Measurements from ENCODE around the gene MAPKBP1. TPM values are rescaled to one million over a fixed set of nuclear protein-coding genes. Genes with fewer than 3 reads are reported as not detected.

Gene MAPKBP1
- total RNA-seq, 2 donors from 2014 or later: 13.9 to 19.0 TPM

DNA sequence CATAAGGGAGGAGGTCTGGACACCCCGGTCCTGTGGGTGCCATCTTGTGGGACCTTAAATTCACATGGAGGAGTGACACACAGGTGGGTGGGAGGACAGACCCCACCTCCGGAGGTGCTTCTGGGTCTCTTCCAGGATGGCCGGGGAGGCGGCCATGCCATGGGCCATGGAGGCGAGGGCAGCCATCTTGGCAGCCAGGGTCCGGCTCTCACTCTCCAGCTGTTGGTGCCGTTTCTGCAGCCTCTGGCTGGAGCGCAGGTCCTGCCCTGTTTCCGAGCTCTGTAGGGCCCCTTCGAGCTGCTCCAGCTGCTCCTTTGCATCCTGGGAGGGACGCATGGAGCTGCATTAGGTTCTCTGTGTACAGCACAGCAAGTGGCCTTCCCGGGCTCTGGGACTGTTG, 100.5 kb downstream of the MAPKBP1 start:
- DNase-seq: no peak
- intact Hi-C loops (cut with DNase I): no loop called here
- no peak for ATAC-seq

DNA sequence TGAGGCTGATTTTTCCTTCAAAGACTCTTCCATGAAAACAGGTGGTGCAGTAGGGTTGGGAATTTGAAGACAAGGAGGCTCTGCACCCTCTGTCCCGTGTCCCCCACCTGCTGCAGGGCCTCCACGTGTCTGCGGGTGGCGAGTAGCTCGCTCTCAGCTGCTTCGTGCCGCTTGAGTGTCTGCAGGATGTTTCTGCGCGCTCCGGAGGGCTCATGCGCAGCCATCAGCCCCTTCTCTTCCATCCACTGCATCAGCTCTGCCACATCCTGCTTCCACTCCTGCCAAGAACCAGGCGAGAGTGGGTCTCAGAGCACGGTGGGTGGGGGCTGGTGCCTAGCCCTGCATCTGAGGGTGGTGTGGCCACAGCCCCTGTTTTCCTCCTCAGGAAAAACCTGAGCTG, 101.7 kb downstream of the MAPKBP1 start:
- intact Hi-C loops (cut with DNase I): no loop called here
- ATAC-seq (no peak), DNase-seq (no peak)

DNA sequence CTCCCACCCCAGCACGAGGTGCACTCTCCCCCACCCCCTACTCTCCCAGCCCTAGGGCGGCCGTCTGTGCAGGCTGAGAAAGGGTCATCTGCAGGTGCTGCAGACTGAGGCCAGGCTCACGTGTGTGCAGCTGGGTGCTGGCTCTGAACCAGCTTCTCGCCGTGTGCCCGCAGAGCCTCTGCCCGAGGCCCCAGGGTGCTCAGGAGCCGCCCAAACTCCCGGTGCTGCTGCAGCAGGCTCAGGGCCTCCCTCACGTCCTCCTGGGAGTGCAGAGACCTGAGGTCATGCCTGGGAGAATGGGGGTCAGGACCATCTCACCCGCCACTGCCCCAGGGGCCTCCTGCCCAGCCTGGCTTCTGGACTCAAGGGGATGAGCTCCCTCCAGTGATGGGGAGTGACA, 102.4 kb downstream of the MAPKBP1 start:
- no peak for ATAC-seq
- intact Hi-C loops (cut with DNase I): no loop called here

More for the DNA sequence above, 102.4 kb downstream of the MAPKBP1 start:
- no peak for DNase-seq

Small RNA genes within 50 kb of the gene (microRNA-seq; reads per million reads assigned to microRNA genes)
- gene MIR4310: 0 to 0.20 reads per million in 2 donors

Other genes with a start within 250 kb of the MAPKBP1 start
- 10 to 100 TPM; 18.3 to 20.1 TPM for gene RPAP1, start 230.2 kb upstream of the MAPKBP1 start, total RNA-seq
- 10 to 100 TPM in 1 of 2 donors, 1 to 10 TPM in 1; 9.1 to 21.0 TPM for gene TYRO3, start 215.3 kb upstream of the MAPKBP1 start, total RNA-seq
- 10 to 100 TPM; 31.6 to 32.0 TPM for gene MGA, start 114.1 kb upstream of the MAPKBP1 start, total RNA-seq
- 10 to 100 TPM in 1 of 2 donors, 1 to 10 TPM in 1; 8.8 to 11.7 TPM for gene JMJD7, start 53.6 kb downstream of the MAPKBP1 start, total RNA-seq
- gene PLA2G4B, start 64.4 kb downstream of the MAPKBP1 start, total RNA-seq: 1 to 10 TPM; 5.4 to 7.2 TPM
- 1 to 10 TPM; 1.7 to 2.5 TPM for gene SPTBN5, start 119.6 kb downstream of the MAPKBP1 start, total RNA-seq
- gene EHD4, start 198.1 kb downstream of the MAPKBP1 start, total RNA-seq: 10 to 100 TPM; 34.0 to 42.1 TPM
- under 1 TPM in 1 of 2 donors, not detected in 1; 0.16 TPM for gene PLA2G4E, start 246.6 kb downstream of the MAPKBP1 start, total RNA-seq